ENCODE results near the gene UCN. TPM values are rescaled to one million over a fixed set of nuclear protein-coding genes. Genes with fewer than 3 reads are reported as not detected.
"Not testable (repeated sequence)": the region's sequence is repeated elsewhere in the genome, so short reads cannot be mapped to it uniquely, and the experiment has no call there.

Gene UCN
- total RNA-seq, 1 experiment from 2014 or later: 12.6 TPM

GRCh38 chr2:27315122-27315521 lies 6.9 kb upstream of the UCN start:
- no peak for DNase-seq (ENCODE audit: low read depth)

DNA sequence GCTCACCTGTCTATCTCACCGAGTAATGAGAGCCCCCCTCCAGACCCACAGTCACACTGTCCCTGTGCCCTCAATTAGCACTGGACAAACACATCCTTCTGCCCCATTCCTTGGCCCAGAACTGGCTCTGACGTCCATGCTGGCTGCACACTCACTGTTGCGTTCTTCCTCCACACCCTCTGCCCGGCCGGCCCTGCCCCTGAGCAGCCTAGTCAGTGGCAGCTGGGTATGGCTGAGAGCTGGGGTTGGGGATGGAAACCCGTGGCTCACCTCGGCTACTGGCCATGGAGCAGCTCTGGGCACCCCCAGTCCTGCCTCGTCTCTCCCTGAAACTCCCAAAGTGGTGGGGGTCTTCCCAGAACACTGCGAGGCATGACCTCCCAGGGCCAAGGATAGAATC lies 6.5 kb upstream of the UCN start:
- no peak for DNase-seq (ENCODE audit: low read depth)

DNA sequence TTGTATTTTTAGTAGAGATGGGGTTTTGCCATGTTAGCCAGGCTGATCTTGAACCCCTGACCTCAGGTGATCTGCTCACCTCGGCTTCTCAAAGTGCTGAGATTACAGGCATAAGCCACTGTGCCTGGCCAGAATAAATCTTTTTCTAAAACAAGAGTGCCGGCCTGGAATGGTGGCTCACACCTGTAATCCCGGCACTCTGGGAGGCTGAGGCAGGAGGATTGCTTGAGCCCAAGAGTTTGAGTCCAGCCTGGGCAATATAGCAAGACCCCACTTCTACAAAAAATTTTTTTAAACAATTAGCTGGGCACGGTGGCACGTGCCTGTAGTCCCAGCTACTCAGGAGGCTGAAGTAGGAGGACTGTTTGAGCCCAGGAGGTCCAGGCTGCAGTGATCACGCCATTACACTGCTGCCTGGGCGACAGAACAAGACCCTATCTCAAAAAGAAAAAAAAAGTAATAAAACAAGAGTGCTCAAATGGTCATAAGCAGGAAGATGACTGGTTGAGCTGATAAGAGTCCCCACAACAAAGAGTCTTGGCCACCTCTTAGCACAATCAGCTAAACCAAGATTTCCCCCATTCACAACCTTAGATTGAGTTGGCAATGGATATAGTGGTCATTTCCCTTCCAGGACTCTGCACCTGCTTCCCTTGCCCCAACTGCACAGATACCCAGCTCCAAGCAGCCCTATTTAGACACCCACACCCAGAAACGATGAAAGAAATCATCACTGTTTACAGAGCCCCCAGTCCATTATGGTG lies 5.8 kb upstream of the UCN start:
- no peak for DNase-seq (ENCODE audit: low read depth)

DNA sequence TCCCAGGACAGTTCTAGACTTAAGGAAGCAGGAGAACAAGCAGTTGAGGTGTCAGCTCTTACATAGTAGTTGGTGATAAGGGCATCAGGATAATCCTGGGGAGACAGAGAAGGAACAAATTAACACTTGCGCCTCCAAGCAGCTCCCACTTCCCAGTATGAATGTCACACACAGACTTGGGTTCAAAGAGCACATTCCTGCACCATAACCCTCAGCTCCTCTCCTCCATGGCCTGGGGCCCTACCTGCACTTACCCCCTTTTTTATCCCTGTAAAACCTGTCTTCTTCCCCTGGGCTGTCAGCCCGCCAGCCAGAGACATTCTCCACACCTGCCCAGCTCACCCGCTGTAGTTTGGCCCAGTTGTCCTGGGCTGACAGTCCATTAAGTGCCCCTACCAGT lies 3.9 kb upstream of the UCN start:
- no peak for DNase-seq (ENCODE audit: low read depth)

GRCh38 chr2:27309651-27310050 lies 1.4 kb upstream of the UCN start:
- no peak for DNase-seq (ENCODE audit: low read depth)

- DNase-seq (ENCODE audit: low read depth): no peak
Observed at GRCh38 chr2:27307545-27308358, 493 bp downstream of the UCN start.

DNA sequence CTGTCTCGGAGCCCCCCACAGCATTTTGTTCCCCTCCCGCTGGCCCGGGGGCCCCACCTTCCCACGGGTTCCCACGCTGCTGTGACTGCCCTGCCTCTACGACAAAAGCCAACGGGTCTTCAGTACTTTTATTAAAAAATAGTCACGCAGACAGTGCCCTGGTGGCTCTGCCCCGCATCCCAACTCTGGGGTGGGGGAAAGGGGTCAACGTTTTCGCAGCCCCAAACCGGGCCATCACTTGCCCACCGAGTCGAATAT lies 1.0 kb downstream of the UCN start:
- no peak for DNase-seq (ENCODE audit: low read depth)

- no peak for DNase-seq (ENCODE audit: low read depth)
Observed at GRCh38 chr2:27306573-27307286, 1.5 kb downstream of the UCN start.

DNA sequence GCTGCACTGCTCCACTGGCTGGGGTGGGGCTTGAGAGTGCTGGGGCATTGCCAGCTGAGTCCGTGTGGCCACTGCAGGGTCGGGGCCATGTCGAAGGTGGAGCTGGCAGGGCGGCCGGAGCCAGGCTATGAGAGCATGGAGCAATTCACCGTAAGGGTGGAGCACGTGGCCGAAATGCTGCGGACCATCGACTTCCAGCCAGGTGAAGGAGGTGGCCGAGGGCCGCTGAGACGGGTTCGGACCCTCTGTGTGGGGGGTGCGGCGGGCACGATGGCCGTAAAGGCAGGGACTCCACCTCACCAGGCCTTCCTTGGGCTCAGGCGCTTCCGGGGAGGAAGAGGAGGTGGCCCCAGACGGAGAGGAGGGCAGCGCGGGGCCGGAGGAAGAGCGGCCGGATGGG lies 2.1 kb downstream of the UCN start:
- no peak for DNase-seq (ENCODE audit: low read depth)

- no peak for DNase-seq (ENCODE audit: low read depth)
Observed at GRCh38 chr2:27305516-27305915, 2.7 kb downstream of the UCN start.

DNA sequence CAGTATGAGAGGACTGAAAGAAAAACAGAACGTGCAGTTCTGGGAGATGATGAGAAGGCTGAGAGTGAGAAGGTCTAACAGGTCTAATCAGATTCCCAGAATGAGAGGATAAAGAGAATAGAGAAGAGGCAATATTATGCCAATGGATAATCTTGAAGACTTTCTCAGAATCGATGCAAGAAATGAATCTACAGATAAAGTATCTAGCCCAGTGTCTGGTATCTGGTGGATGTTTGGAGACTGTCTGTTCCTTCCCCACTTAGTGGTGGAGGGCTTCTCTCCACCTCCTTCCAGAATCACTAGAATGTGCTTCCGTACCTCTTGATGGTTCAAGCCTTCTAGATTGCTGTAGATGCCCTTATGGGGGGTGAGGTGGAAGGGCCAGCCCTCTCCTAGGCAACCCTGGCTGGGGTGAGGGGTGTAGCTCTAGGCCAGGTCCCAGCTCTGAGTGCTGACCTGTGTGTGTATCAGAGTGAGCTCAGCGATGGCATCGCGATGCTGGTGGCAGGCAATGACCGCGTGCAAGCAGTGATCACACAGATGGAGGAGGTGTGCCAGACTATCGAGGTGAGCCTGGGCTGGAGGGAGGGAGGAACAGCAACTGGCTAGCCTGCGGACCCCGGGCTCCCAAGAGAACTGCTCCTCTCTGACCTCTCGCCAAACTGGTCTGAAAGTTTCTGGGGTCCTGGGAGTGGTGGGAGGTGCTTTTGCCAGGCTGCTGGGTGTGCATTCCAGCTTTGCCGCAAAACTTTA lies 3.6 kb downstream of the UCN start:
- DNase-seq (ENCODE audit: low read depth): no peak

- DNase-seq (ENCODE audit: low read depth): peak; percentile 73
Observed at GRCh38 chr2:27303093-27304025, 4.9 kb downstream of the UCN start.

DNA sequence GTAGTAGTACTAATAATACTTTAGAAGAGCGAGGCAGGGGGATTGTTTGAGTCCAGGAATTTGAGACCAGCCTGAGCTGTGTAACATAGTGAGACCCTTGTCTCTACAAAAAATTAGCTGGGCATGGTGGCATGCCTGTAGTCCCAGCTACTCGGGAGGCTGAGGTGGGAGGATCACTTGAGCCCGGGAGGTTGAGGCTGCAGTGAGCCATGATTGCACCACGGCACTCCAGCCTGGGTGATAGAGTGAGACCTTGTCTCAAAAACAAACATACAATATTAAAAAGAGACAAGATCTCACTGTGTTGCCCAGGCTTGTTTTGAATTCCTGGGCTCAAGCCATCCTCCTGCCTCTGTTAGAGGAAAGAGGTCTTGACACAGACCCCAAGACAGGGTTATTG lies 7.6 kb downstream of the UCN start:
- not testable (repeated sequence) for DNase-seq (ENCODE audit: low read depth)

DNA sequence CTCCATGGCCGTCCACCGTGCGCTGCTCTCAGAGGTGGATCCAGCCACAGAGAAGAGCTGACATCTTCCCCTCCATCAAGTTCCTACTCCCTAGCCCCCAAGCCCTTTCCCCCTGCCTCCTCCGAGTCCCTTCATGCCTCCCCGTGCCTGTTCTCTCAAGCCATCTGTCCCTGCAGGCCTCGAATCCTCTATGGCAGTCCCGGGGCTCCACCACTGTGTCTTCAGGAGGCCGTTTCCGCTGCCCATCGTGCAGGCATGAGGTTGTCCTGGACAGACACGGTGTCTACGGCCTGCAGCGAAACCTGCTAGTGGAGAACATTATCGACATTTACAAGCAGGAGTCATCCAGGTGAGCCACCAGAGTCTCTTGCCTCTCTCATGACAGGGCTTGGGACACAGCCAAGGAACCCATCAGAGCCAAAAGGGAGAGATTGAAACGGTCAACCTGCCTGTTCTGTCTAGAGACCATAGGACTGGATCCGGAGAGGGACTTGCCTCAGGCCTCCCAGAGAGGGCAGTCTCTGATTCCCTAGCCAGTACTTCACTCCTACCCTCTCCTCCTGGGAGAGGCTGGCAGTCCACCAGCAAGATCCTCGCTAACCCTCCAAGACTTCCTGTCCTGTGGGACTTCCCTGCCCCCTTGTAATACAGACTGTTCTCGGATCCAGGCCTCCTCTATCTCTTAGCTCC lies 9.7 kb downstream of the UCN start:
- peak; percentile 56 for DNase-seq (ENCODE audit: low read depth)

DNA sequence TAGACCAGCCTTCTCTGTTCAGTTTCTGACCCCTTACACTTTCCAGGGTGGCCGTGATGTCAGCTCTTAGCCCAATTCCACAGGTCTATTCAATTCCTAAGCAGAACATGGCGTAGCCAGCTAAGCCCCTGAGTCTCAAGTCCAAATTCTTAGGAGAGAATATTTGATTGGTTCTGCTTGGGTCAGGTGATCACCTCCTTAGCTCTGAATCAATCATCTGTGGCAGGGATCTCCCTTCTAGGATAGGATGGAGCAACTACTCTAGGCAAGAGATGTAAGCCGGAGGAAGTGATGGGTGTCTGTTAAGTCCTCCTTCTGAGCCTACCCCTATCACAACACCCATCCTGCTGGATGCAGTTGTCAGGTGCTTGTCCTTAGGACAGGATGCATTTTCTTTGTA lies 11.1 kb downstream of the UCN start:
- no peak for DNase-seq (ENCODE audit: low read depth)

DNA sequence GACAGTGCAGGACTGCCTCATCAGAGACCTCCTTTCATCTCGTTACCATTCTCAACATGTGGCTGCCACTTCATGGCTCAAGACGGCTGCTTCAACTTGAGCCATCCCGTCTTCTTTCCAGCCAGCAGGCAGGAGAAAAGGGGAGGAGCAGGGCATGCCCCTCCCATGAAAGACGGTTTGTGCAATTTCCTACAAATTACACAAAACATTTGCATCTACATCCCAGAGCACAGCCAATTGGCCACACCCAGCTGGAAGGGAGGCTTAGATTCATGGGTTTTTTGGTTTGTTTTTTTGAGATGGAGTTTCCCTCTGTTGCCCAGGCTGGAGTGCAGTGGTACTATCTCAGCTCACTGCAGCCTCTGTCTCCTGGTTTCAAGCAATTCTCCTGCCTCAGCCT lies 11.8 kb downstream of the UCN start:
- DNase-seq (ENCODE audit: low read depth): no peak

- no peak for DNase-seq (ENCODE audit: low read depth)
Observed at GRCh38 chr2:27294928-27295327, 13.3 kb downstream of the UCN start.

DNA sequence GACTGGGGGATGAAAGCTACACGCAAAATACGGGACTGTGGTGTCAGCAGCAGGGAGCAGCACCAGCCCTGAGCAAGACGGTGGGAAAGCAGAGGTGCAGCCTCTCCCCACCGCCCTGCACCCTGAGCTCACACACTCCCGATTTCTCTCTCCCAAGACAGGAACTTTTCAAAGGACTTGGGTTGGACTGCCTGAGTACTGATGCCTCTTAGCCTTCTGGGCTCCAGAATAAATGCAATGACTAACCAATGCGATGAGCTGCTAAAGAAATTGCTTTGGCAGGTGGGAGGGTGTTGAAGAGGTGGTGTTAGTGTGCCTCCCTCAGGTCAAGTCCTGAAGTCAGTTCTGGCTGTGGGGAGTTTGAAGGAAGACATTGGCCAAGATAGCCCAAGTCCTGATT lies 16.4 kb downstream of the UCN start:
- DNase-seq (ENCODE audit: low read depth): peak; percentile 41

DNA sequence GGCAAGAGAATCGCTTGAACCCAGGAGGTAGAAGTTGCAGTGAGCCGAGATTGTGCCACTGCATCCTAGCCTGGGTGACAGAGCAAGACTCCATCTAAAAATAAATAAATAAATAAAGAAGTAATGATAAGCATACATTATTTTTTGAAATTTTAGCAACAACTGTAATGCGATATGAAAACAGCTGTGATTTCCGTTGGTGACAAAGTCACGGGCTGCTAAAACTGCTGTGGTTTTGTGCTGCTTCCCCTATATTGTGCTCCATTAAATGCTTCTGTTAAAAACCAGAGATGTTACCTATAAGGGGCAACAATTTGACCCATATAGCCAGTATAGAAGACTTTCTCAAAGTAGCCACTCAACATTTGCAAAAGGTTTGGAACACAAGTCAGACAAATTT lies 17.7 kb downstream of the UCN start:
- no peak for DNase-seq (ENCODE audit: low read depth)

GRCh38 chr2:27288610-27289009 lies 19.6 kb downstream of the UCN start:
- no peak for DNase-seq (ENCODE audit: low read depth)
